ENCODE measurements around the gene RAD18.

DNA sequence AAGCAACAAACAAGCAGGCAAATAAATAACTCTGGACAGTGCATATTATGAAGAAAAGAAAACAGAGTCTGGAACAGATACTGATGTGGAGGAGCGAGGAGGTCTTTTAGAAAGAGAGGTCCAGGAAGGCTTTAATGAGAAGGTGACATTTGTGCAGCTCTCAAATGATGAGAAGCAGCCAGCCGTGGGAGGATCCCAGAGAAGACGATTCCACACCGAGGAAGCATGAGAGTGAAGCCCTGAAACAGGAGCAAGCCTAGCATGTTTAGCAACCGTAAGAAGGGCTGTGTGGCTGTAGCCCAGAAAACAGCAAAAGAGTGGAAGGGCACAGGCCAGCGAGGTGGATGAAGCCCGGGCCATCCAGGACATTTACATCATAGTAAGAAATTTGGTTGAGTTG is 93.1 kb downstream of the RAD18 start:
- TF ChIP-seq, protein P1, sequence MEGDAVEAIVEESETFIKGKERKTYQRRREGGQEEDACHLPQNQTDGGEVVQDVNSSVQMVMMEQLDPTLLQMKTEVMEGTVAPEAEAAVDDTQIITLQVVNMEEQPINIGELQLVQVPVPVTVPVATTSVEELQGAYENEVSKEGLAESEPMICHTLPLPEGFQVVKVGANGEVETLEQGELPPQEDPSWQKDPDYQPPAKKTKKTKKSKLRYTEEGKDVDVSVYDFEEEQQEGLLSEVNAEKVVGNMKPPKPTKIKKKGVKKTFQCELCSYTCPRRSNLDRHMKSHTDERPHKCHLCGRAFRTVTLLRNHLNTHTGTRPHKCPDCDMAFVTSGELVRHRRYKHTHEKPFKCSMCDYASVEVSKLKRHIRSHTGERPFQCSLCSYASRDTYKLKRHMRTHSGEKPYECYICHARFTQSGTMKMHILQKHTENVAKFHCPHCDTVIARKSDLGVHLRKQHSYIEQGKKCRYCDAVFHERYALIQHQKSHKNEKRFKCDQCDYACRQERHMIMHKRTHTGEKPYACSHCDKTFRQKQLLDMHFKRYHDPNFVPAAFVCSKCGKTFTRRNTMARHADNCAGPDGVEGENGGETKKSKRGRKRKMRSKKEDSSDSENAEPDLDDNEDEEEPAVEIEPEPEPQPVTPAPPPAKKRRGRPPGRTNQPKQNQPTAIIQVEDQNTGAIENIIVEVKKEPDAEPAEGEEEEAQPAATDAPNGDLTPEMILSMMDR (IDR thresholded peaks at IDR 0.05): no peak
- no peak for TF ChIP-seq POLR2A (IDR thresholded peaks at IDR 0.05)
